Mesothelial cell of epicardium (in vitro differentiated cells): ENCODE data around the gene TMEM183A. TPM values are rescaled to one million over a fixed set of nuclear protein-coding genes. Genes with fewer than 3 reads are reported as not detected.

ENCODE experiments used
- DNase-seq, 2 experiments: peaks; one replicate each; pipeline ENCODE4 v3.0.0; 2021; ENCODE audit warnings: low spot score in 2 of 2; ENCODE audit not compliant: unreplicated experiment in 2 of 2
- H3K27ac Mint-ChIP-seq: 2 replicates; pipeline ENCODE4 v1.8.0; 2021; ENCODE audit warnings: mixed read lengths
- H3K27me3 Mint-ChIP-seq: 2 replicates; pipeline ENCODE4 v1.8.0; 2021; ENCODE audit warnings: low read depth, mixed read lengths
- H3K36me3 Mint-ChIP-seq: 2 replicates; pipeline ENCODE4 v1.8.0; 2021; ENCODE audit warnings: mixed read lengths
- H3K4me1 Mint-ChIP-seq: 2 replicates; pipeline ENCODE4 v1.8.0; 2021; ENCODE audit warnings: mixed read lengths
- H3K4me3 Mint-ChIP-seq: 2 replicates; pipeline ENCODE4 v1.8.0; 2021; ENCODE audit warnings: mild to moderate bottlenecking, moderate library complexity, mixed read lengths
- H3K9me3 Mint-ChIP-seq: 2 replicates; pipeline ENCODE4 v1.8.0; 2021; ENCODE audit warnings: mixed read lengths
- CTCF ChIP-seq: fragments of 200-600 bp; sonication (generic); IDR thresholded peaks from one replicate; pipeline ENCODE4 v1.5.0; 2021; ENCODE audit warnings: antibody characterized with exemption; ENCODE audit not compliant: unreplicated experiment
- total RNA-seq: library from RNA; stranded (reverse); gene quantifications from 3 replicates; pipeline ENCODE4 v1.2.1, GENCODE V29; 2021

TMEM183A gene
- total RNA-seq, 1 donor from 2014 or later, result 58.4 TPM

GRCh38 chr1:203060115-203060514 is 52.9 kb downstream of the TMEM183A start:
- H3K4me3 Mint-ChIP-seq, result no peak overlapping the region
- no peaks in the 10 kb centered on the region for H3K27me3 Mint-ChIP-seq
- H3K27ac Mint-ChIP-seq, result no peak overlapping the region
- H3K9me3 Mint-ChIP-seq, result no peaks in the 10 kb centered on the region
- DNase-seq, result no peak
- H3K36me3 Mint-ChIP-seq, result peaks cover 21% of the 10 kb centered on the region
- H3K4me1 Mint-ChIP-seq, result peaks cover 21% of the 10 kb centered on the region
- no peak for TF ChIP-seq CTCF

GRCh38 chr1:203063287-203063686 is 56.1 kb downstream of the TMEM183A start:
- DNase-seq, result no peak
- peaks cover 9% of the 10 kb centered on the region for H3K4me1 Mint-ChIP-seq
- H3K4me3 Mint-ChIP-seq, result no peak overlapping the region
- no peak overlapping the region for H3K27ac Mint-ChIP-seq
- TF ChIP-seq CTCF, result no peak
- peaks cover 25% of the 10 kb centered on the region for H3K36me3 Mint-ChIP-seq
- no peaks in the 10 kb centered on the region for H3K27me3 Mint-ChIP-seq
- no peaks in the 10 kb centered on the region for H3K9me3 Mint-ChIP-seq

GRCh38 chr1:203065191-203065590 is 58.0 kb downstream of the TMEM183A start:
- no peak for TF ChIP-seq CTCF
- no peaks in the 10 kb centered on the region for H3K9me3 Mint-ChIP-seq
- H3K36me3 Mint-ChIP-seq, result peaks cover 22% of the 10 kb centered on the region
- H3K4me1 Mint-ChIP-seq, result peaks cover 20% of the 10 kb centered on the region
- H3K27me3 Mint-ChIP-seq, result no peaks in the 10 kb centered on the region
- DNase-seq, result no peak
- H3K4me3 Mint-ChIP-seq, result no peak overlapping the region
- H3K27ac Mint-ChIP-seq, result no peak overlapping the region

- no peak for DNase-seq
- no peaks in the 10 kb centered on the region for H3K27me3 Mint-ChIP-seq
- H3K4me1 Mint-ChIP-seq, result peaks cover 22% of the 10 kb centered on the region
- TF ChIP-seq CTCF, result no peak
- H3K9me3 Mint-ChIP-seq, result no peaks in the 10 kb centered on the region
- H3K36me3 Mint-ChIP-seq, result peaks cover 16% of the 10 kb centered on the region
- H3K4me3 Mint-ChIP-seq, result no peak overlapping the region
- no peak overlapping the region for H3K27ac Mint-ChIP-seq
Observed at GRCh38 chr1:203065986-203066385, 58.8 kb downstream of the TMEM183A start.

GRCh38 chr1:203066965-203067364 is 59.8 kb downstream of the TMEM183A start:
- Mint-ChIP-seq H3K27me3 (peaks cover 2% of the 10 kb centered on the region), H3K4me1 (peaks cover 22% of the 10 kb centered on the region), H3K36me3 (peaks cover 20% of the 10 kb centered on the region), H3K9me3 (no peaks in the 10 kb centered on the region), H3K4me3 (no peak overlapping the region), H3K27ac (no peak overlapping the region)
- no peak for DNase-seq
- TF ChIP-seq CTCF, result no peak
